Nephron (organoid): Measurements from ENCODE around the gene ADAMTSL1.

ENCODE experiments used
- H3K27ac Mint-ChIP-seq, 3 experiments: 2 replicates each; pipeline ENCODE4 v1.8.0; 2020; ENCODE audit warnings: mixed read lengths in 3 of 3, mild to moderate bottlenecking in 2 of 3, moderate library complexity in 1 of 3
- H3K27me3 Mint-ChIP-seq: 2 replicates; pipeline ENCODE4 v1.8.0; 2021; ENCODE audit warnings: low read depth, mild to moderate bottlenecking, moderate library complexity, mixed read lengths
- H3K36me3 Mint-ChIP-seq: 2 replicates; pipeline ENCODE4 v1.8.0; 2020; ENCODE audit warnings: low read depth, mixed read lengths
- H3K4me1 Mint-ChIP-seq: 2 replicates; pipeline ENCODE4 v1.8.0; 2020; ENCODE audit warnings: mixed read lengths
- H3K4me3 Mint-ChIP-seq, 3 experiments: 2 replicates each; pipeline ENCODE4 v1.8.0; 2020; ENCODE audit warnings: mild to moderate bottlenecking in 3 of 3, mixed read lengths in 3 of 3, moderate library complexity in 2 of 3
- H3K9me3 Mint-ChIP-seq: 2 replicates; pipeline ENCODE4 v1.8.0; 2020; ENCODE audit warnings: mixed read lengths
- CTCF ChIP-seq, 3 experiments: fragments of 200-600 bp; sonication (generic); IDR thresholded peaks; one replicate each; pipeline ENCODE4 v1.5.0; 2021; ENCODE audit warnings: antibody characterized with exemption in 3 of 3; ENCODE audit not compliant: unreplicated experiment in 3 of 3

Gene ADAMTSL1

GRCh38 chr9:18692268-18692667 is 218.3 kb downstream of the ADAMTSL1 start:
- peaks cover 41% of the 10 kb centered on the region for H3K36me3 Mint-ChIP-seq
- peaks cover 38% of the 10 kb centered on the region for H3K4me1 Mint-ChIP-seq

GRCh38 chr9:18692962-18693361 is 219.0 kb downstream of the ADAMTSL1 start:
- no peak for TF ChIP-seq CTCF (IDR thresholded peaks at IDR 0.05; ENCODE audit: unreplicated experiment in 3 of 3)
- Mint-ChIP-seq H3K27ac (peak overlapping the region in 2 of 3 experiments; percentile 21 to 75), H3K9me3 (peaks cover 29% of the 10 kb centered on the region), H3K36me3 (peaks cover 39% of the 10 kb centered on the region), H3K4me1 (peaks cover 32% of the 10 kb centered on the region), H3K27me3 (no peaks in the 10 kb centered on the region), H3K4me3 (no peak overlapping the region)

More at GRCh38 chr9:18692268-18692667, 218.3 kb downstream of the ADAMTSL1 start:
- Mint-ChIP-seq H3K9me3 (peaks cover 26% of the 10 kb centered on the region), H3K4me3 (peak overlapping the region in 1 of 3 experiments; percentile 9), H3K27me3 (no peaks in the 10 kb centered on the region), H3K27ac (peak overlapping the region; percentile 63 to 75 (median 67))
- no peak for TF ChIP-seq CTCF (IDR thresholded peaks at IDR 0.05; ENCODE audit: unreplicated experiment in 3 of 3)

- TF ChIP-seq CTCF (IDR thresholded peaks at IDR 0.05; ENCODE audit: unreplicated experiment in 3 of 3) = no peak
- Mint-ChIP-seq H3K4me1 (peaks cover 20% of the 10 kb centered on the region), H3K27me3 (no peaks in the 10 kb centered on the region), H3K4me3 (no peak overlapping the region), H3K27ac (no peak overlapping the region), H3K36me3 (peaks cover 43% of the 10 kb centered on the region), H3K9me3 (peaks cover 29% of the 10 kb centered on the region)
Observed at GRCh38 chr9:18694959-18695668, 221.2 kb downstream of the ADAMTSL1 start.

GRCh38 chr9:18698992-18699391 is 225.0 kb downstream of the ADAMTSL1 start:
- H3K27me3 Mint-ChIP-seq = no peaks in the 10 kb centered on the region
- H3K27ac Mint-ChIP-seq = no peak overlapping the region
- H3K9me3 Mint-ChIP-seq = peaks cover 32% of the 10 kb centered on the region
- H3K36me3 Mint-ChIP-seq = peaks cover 57% of the 10 kb centered on the region
- no peak overlapping the region for H3K4me3 Mint-ChIP-seq
- H3K4me1 Mint-ChIP-seq = peaks cover 17% of the 10 kb centered on the region
- no peak for TF ChIP-seq CTCF (IDR thresholded peaks at IDR 0.05; ENCODE audit: unreplicated experiment in 3 of 3)

GRCh38 chr9:18699764-18700163 is 225.8 kb downstream of the ADAMTSL1 start:
- no peak for TF ChIP-seq CTCF (IDR thresholded peaks at IDR 0.05; ENCODE audit: unreplicated experiment in 3 of 3)
- H3K9me3 Mint-ChIP-seq = peaks cover 26% of the 10 kb centered on the region
- no peaks in the 10 kb centered on the region for H3K27me3 Mint-ChIP-seq
- no peak overlapping the region for H3K27ac Mint-ChIP-seq
- H3K4me1 Mint-ChIP-seq = peaks cover 25% of the 10 kb centered on the region
- no peak overlapping the region for H3K4me3 Mint-ChIP-seq
- H3K36me3 Mint-ChIP-seq = peaks cover 49% of the 10 kb centered on the region

- peaks cover 43% of the 10 kb centered on the region for H3K36me3 Mint-ChIP-seq
- H3K4me3 Mint-ChIP-seq = no peak overlapping the region
- peaks cover 34% of the 10 kb centered on the region for H3K4me1 Mint-ChIP-seq
- H3K27ac Mint-ChIP-seq = peak overlapping the region in 1 of 3 experiments; percentile 35
- H3K9me3 Mint-ChIP-seq = peaks cover 19% of the 10 kb centered on the region
- no peaks in the 10 kb centered on the region for H3K27me3 Mint-ChIP-seq
- no peak for TF ChIP-seq CTCF (IDR thresholded peaks at IDR 0.05; ENCODE audit: unreplicated experiment in 3 of 3)
Observed at GRCh38 chr9:18700714-18701113, 226.8 kb downstream of the ADAMTSL1 start.
